Measurements from ENCODE around the gene C1QTNF12.

- TF ChIP-seq CTCF (conservative IDR thresholded peaks at IDR 0.05; ENCODE audit: low read depth, low read length) (no peak), EZH2 (IDR thresholded peaks at IDR 0.05; ENCODE audit: borderline replicate concordance, low read depth, low read length, poor library complexity, severe bottlenecking) (no peak)
Measured at GRCh38 chr1:1239614-1240347, 6.7 kb downstream of the C1QTNF12 start.

Measured in A673 (cell line).